CD4-positive, alpha-beta T cell treated with Interleukin-15 for 1 hour (primary cell): ENCODE data around the gene THTPA.
A peak's percentile ranks its signal among the peaks of the same experiment; 100 is the strongest.
"Not testable (repeated sequence)": the region's sequence is repeated elsewhere in the genome, so short reads cannot be mapped to it uniquely, and the experiment has no call there.

Experiments used
- DNase-seq: peaks from one replicate; pipeline ENCODE4 v3.0.0-alpha.2; 2020

The THTPA gene

DNA sequence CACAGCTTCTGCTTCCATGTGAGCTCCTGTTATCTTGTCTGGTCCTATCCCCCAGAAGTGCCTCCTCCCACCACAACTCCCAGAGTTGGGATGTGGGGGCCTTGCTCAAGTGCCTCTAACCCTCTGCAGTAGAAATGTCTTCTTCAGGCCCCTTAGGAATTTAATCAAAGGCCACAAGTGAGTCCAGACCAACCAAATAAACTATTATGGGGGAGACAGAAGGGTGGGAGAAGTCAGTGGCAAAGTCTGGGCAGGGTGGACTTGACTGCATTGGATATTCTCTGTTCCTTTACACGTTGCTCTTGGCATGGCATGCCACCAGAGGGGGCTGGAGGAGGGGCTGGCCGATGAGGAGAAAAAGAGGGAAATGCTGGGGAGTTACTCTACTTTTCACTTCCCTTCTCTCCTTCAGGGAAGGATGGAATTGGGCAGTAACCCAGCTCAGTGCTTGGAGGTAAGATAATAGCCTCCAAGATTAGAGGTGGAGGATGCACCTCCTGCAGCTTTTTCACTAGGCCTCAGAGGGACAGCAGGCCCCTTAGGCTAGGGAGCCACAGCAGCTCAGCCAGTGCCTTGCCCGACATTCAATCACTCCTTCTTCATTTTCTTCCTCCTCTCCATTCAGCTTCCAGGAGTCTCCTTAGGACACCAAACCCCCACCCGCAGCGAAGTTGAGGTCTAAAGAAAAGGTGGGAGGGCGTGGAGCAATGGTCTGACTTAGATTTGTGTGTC, 12.7 kb downstream of the THTPA start:
- no peak for DNase-seq

DNA sequence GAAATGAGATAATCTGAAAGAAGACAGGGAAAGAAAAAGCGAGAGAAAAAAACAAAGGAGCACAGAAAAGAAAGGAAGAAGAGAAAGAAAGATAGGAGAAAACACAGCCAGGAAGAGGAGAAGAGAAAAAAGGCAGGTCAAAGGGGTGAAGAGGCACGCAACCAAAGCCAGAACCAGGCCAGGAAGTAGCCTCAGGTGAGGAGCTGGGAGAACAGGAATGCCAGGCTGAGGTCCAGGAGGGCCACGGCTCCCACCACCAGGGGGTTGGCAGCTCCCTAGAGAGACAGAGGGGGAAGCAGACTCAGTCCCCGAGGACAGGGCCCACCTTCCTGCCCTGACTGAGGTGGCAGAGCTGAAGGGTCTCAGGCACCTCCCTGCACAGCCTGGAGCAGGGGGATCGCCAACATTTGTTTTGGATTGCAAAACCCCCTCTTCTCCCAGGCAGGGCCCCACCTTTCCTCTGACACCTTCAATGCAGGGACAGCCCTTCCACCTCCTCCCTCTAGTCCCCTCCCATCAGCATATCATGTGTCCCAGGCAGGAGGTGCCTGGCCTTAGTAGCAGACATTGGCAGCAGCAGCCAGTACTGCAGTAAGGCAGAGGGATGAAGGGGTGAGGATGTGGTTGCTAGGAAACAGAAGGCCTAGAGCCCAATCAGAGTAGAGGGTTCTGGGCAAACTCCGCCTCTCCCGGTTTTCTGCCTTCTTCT, 13.5 kb downstream of the THTPA start:
- no peak for DNase-seq

DNA sequence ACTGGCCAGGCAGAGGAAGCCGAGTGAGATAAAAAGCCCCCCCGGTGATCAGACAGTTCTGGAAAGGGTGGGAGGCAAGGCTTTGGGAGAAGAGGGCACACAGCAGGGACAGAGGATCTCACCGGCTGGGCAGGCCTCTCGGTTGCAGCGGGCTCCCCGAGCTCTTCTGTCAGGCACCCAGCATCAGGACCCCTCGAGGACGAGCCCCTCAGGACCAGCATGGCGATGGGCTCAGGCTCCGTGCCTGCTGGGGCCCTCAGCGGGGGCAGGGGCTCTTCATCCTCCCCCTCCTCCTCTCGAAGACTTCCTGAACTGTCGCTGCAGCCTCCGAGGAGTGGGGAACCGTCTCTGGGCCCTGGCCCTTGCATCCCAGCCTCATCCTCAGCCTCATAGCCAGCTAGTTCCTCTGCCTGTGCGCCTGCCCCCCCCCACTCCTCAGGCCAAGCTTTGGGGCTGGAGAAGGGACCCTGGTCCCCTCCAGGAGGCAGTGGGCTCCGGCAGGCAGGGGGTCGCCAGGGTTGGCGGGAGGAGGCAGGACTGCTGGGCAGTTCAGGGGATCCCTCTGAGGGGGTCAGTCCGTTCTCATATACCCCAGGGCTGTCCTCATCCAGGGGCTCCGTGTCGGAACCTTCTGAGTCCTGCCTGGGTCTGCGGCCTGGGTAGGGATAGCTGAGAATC, 14.9 kb downstream of the THTPA start:
- no peak for DNase-seq

DNA sequence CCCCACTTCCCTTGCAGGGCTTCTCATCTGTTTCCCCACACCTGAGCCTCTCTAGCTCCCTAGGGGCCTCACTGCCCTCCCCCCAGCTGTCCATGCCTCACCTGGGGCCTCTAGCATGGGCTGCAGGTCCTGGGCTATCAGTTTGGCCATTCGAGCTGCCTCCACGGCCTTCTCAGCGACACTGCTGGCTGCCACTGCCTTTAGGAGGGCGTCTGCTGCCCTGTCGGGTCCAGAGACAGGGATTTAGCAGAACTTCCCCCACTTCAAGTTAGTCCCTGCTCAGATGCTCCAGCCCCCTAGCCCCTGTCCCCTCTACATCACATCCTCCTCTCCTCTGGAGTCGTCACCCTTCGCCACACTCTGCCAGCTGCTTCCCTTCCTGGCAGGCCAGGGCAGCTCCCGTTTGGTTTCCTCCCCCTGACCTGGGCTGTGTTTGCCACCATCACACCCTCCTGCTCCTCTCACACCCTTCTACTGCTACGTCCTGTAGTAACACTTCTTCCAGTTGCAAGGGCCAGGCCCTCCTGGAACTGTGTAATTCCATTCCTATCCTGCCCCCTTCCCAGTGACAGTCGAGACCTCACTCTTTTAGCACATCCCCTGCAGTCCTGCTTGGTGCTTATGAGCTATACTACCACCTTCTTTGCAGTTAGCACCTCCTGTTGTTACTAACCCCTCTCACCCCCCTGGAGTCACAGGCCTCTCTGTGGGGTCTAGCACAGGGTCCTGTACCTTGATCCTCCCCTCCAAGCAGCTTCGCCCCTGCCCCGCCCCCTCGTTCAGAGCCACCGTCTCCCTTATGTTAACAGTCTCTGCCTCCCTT, 15.8 kb downstream of the THTPA start:
- DNase-seq = no peak

DNA sequence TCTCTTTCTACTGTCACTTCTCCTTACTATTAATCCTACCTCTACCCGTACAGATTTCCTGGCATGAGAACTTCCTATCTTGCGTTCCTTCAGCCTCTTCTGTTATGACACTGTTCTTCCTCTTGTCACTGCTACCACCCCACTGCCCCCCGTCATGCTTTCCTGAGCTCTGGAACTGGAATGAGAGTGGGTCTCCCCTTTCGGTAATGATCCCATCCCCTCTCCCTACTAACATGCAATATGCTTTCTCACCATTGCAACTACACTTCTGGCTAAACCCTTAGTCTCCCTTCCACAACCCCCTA, 16.4 kb downstream of the THTPA start:
- no peak for DNase-seq

DNA sequence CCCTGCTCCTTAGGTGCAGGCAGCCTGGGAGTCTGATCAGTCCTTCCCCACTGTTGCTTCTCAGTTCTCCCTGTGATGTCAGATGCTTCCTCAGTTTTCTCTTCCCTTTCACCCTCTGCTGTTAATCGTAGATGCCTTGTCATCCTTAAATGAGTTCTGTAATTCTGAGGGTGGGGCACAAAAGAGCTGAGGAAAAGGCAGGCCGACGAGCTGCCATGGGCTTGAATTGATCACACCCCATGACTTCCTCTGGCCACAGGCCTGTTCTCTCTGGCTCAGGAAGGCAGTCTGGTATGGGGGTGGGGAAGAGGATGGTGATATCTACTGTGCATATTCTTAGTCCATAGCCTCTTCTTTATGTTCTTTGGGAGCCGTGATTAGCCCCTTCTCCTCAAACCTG, 16.8 kb downstream of the THTPA start:
- DNase-seq = peak; percentile 33

DNA sequence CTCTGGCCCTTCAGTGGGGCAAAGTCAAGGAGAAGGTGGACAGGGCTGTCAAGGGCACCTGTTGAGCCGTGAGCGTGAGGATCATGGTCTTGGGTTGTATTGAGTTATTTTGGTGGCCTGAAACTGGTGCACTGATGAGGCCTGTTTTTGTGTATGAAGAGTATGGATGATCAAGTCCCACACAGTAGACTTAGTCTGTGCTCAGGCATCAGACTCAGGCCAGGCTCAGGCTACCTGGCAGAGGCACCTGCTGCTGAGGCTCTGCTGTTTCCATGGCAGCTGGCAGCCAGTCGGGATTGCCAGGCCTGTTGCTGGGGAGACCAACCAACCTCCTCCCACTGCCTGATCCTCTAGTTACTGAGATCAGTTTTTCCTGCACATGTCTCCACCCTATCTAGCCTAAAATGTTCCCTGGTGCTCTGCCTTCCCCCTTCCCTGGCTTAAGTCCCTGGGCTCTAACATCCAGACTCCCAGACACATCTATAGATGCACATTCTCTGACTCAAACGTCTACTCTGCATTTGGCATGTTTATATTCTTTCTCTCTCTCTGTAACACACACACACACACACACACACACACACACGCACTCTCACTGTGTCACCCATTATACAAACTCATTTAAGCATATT, 17.4 kb downstream of the THTPA start:
- no peak for DNase-seq

DNA sequence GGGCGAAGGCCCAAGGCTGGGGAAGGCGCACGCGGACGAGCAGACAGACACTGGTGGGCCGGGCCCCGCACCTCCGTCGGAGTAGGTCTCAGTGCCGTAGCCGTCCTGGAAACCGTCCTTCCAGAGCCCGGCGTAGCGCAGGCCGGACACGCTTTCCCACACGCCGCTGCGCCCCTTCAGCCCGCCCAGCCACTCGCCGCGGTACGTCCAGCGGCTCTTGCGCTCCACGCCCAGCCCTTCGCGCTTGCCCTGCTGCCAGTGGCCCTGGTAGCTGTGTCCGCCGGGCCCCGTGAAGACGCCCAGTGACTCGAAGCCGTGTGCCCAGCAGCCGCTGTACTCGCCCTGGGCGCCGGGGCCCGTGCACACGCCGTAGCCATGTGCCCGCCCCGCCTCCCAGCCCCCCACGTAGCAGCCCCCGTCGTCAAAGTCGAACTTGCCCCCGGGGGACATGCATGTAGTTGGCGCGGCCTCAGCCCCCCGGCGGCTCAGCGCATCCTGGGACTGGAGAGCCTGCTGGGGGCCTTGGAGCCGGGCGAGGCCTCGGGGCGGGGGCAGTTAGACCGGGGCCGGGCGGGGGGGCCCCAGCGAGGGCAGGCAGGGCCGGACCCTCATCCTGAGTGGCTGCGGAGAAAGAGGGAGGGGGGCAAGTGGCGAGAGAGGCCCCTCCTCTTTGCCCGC, 21.1 kb downstream of the THTPA start:
- DNase-seq = no peak

DNA sequence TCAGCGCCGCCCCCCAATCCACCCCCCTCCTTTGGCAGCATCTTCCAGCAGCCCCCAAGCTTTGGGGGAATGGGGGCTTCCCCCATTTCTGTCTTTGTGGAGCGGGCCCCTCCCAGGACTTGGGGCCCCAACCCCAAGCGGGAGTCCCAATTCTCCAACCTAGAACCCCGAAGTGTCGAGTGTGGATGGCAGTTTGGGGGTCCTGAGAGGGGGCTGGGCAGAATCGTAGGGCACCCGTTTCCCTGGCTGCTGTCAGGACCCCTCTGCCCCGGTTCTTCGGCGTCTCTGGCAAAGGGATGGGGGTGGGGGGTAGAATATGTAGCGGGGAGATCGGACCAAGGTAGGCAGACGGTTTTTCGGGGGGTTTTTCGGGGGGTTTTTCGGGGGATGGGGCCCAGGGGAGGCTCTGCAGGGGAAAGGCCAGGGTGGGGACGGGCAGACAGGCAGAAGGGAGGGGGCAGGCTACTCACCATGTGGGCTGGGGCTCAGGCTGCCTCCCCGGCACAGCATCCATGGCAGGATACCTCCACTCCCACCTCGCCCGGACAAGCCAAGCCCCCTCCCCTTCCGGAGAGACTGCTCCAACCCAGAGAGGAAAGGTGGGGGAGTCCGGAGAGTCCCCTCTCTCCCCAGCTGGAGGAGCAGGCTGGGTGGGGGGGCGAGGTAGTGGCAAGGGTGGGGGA, 21.8 kb downstream of the THTPA start:
- no peak for DNase-seq

DNA sequence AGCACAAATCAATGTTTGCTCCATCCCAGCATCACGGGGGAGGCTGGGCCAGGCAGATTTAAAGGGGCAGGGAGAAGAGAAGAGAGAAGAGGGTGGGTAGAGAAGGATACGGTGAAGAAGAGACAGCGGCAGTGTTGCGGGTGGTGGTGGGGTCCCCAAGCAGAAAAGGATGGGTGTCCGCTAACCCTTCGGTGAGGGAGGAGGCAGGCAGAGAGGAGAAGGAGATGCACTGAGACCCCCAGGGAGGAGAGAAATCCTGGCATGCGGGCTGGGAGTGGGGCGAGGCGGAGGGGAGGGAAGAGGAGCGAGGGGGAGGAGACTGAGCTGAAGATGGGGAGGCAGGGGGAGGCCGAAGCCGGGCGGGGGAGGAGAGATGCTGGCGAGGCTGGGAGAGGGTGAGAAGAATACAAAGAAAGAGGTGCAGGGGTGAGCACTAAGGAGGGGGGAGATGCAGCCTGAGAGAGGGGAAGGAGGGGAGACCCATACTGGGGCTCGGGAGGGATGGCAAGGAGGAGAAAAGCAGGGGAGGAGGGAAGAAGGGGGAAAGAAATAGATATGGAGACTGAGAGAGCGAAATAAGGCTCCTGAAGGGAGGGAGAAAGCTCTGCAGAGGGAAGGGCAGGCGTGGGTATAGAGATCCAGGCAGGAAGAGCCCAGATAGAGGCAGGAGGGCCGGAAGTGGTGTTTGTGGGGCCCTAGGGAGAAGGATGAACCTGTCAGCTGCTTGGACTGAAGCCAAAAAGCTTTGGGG, 22.7 kb downstream of the THTPA start, which contains the start of gene JPH4:
Gene JPH4 (minus strand): TSS at position 231 of the 751 bp plus-strand sequence. CDS start 1,337 bp downstream, outside the sequence.
- no peak for DNase-seq

DNA sequence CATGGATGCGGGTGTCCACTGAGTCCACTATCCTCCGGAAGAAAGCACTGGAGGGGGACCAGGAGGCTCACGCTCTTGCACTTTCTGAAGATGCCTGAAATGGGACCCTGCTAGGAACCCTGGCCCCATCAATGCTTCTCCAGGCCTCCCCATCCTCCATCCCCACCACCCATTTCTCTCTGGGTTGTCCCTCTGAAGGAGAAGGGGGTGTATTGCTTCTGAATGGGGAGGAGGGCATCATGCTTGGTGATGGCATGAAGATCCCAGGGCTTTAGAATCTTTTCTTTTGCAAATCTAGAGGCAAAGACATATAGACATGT, 23.2 kb downstream of the THTPA start:
- no peak for DNase-seq

DNA sequence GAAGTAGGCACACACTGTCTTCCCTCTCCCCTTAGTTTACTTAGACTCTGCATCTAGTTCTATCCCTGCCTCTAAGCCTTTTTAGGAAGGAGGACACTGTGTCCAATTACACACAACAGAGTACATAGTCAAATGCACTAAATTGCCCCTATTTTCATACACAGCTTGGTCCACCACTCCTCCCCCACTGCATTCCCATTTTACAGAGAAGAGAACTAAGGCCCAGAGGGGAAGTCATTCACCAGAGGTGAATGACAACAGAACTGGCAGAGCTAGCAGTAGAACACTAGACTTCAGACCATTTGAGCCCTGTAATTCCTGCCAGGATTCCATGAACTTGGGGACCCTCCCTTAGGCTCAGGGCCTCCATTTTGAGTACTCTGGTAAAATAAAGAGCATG, 23.7 kb downstream of the THTPA start:
- DNase-seq = no peak

DNA sequence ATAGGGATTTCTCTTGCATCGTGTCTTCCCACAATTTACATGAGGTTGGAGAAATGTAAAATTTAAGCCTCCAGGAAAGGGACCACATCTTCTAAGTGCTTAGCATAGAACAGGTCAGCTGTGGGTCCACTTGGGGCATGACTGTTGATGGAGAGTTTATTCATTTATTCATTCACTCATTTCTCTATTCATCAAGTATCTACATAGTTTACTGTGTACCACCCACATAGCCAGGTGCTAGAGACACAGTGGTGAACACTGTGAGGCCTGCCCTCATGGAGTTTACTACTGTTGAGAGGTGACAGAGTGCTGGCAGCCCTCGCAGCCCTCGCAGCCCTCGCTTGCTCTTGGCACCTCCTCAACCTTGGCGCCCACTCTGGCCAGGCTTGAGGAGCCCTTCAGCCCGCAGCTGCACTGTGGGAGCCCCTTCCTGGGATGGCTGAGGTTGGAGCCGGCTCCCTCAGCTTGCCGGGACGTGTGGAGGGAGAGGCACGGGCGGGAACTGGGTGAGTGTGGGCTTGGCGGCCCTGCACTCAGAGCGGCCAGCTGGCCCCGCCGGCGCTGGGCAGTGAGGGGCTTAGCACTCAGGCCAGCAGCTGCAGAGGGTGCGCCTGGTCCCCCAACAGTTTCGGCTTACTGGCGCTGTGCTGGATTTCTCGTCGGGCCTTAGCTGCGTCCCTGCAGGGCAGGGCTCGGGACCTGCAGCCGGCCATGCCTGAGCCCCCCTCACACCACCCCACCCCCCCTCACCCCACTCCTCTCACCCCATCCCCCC, 24.3 kb downstream of the THTPA start:
- DNase-seq = no peak

DNA sequence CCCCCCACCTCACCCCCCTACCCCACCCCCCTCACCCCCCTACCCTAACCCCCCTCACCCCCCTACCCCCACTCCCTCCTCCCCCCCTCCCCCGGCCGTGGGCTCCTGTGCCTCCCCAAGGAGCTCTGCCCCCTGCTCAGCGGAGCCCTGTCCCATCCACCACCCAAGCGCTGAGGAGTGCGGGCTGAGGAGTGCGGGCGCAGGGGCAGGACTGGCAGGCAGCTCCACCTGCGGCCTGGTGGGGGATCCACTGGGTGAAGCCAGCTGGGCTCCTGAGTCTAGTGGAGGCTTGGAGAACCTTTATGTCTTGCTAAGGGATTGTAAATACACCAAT, 24.8 kb downstream of the THTPA start:
- DNase-seq = no peak

DNA sequence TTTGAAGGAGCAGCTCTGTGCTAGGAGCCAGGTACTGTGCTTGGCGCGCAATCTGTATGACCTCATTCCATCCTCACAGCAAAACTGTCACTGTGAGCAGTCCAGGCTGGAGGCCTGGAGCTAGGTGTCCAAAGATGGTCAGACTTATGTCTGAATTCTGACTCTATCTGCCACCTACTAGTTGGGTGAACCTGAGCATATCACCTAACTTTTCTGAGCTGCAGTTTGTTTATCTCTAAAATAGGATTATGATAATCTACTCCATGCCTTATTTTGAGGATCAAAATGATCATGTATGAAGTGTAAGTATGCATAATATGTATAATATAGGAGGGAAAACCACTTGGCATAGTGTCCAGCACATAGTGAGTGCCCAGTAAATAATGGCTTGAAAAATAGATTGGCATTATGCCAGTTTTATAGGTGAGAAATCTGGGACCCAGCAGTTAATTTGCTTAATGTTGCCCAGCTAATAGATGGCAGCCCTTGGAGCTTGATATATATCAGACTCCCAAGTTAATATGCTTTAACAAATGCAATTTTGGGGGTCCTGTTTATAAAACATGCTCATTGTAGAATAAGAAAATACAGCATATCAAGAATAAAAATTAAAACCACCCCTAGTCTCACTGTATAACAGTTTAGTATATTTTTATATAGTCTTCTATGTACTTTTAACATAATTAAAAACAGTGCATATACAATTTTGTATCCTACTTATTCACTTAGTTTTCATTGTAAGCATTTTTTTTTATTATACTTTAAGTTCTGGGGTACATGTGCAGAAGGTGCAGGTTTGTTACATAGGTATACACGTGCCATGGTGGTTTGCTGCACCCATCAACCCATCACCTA, 27.1 kb downstream of the THTPA start:
- no peak for DNase-seq

DNA sequence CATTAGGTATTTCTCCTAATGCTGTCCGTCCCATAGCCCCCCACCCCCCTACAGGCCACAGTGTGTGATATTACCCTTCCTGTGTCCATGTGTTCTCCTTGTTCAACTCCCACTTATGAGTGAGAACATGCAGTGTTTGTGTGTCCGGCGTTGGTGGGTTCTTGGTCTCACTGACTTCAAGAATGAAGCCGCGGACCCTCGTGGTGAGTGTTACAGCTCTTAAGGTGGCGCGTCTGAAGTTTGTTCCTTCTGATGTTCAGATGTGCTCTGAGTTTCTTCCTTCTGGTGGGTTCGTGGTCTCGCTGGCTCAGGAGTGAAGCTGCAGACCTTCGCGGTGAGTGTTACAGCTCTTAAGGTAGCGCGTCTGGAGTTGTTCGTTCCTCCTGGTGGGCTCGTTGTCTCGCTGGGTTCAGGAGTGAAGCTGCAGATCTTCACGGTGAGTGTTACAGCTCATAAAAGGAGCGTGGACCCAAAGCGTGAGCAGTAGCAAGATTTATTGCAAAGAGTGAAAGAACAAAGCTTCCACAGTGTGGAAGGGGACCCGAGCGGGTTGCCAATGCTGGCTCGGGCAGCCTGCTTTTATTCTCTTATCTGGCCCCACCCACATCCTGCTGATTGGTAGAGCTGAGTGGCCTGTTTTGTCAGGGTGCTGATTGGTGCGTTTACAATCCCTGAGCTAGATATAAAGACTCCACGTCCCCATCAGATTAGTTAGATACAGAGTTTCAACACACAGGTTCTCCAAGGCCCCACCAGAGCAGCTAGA, 27.9 kb downstream of the THTPA start:
- DNase-seq = not testable (repeated sequence)

DNA sequence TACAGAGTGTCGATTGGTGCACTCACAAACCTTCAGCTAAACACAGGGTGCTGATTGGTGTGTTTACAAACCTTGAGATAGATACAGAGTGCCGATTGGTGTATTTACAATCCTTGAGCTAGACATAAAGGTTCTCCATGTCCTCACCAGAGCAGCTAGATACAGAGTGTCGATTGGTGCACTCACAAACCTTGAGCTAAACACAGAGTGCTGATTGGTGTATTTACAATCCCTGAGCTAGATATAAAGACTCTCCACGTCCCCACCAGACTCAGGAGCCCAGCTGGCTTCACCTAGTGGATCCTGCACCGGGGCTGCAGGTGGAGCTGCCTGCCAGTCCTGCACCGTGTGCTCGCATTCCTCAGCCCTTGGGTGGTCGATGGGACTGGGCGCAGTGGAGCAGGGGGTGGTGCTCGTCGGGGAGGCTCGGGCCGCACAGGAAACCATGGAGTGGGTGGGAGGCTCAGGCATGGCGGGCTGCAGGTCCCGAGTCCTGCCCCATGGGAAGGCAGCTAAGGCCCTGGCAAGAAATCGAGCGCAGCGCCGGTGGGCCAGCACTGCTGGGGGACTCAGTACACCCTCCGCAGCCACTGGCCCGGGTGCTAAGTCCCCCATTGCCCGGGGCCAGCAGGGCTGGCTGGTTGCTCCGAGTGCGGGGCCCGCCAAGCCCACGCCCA, 28.6 kb downstream of the THTPA start:
- DNase-seq = not testable (repeated sequence)
